GM12878 (cell line): ENCODE data around the gene CELF6. TPM values are rescaled to one million over a fixed set of nuclear protein-coding genes. Genes with fewer than 3 reads are reported as not detected.

Experiments used
- ATAC-seq: fragments of 200-7000 bp; cut with Tn5 transposase; 3 replicates; pipeline ENCODE4 v1.9.1; 2020; ENCODE audit warnings: mild to moderate bottlenecking, moderate library complexity
- BruUV-seq: library from RNA; stranded (reverse); fragments of 400-500 nt; replicated peaks from 2 replicates; lab custom pipeline; 2021; lab: Mats Ljungman, UMichigan
- CTCF ChIA-PET: fragments of 300-600 bp; sonication (Branson Sonifier 250); formaldehyde crosslinking; extraction: SDS; loops from one replicate; lab custom pipeline; 2021; ENCODE audit warnings: inconsistent platforms; lab: Yijun Ruan, JAX
- POLR2A ChIA-PET: fragments of 350-600 bp; formaldehyde crosslinking; extraction: SDS; loops from one replicate; lab custom pipeline; 2021; ENCODE audit warnings: inconsistent platforms; lab: Charles Lee
- RAD21 ChIA-PET: fragments of 300-600 bp; sonication (Branson Sonifier 250); formaldehyde crosslinking; loops from one replicate; lab custom pipeline; 2023; ENCODE audit warnings: antibody characterized with exemption; ENCODE audit not compliant: unreplicated experiment; lab: Charles Lee
- SMC1A ChIA-PET: fragments of 300-600 bp; sonication (Branson Sonifier 250); formaldehyde crosslinking; loops from one replicate; lab custom pipeline; 2023; ENCODE audit not compliant: unreplicated experiment, uncharacterized antibody; lab: Charles Lee
- DNase-seq: peaks from one replicate; pipeline ENCODE4 v3.0.0-alpha.2; 2011; ENCODE audit warnings: low read depth, low spot score
- FAIRE-seq: peaks from 3 replicates; lab custom pipeline; 2011; peaks lifted over from hg19 to GRCh38; lab: Jason Lieb, UNC
- H2AFZ ChIP-seq: 2 replicates; pipeline ENCODE4 v1.6.0; 2011; ENCODE audit warnings: low read depth, low read length, control low read depth; ENCODE audit not compliant: control insufficient read depth
- H3K27ac ChIP-seq: 2 replicates; pipeline ENCODE4 v1.5.1; 2011; ENCODE audit warnings: control low read depth; ENCODE audit not compliant: control insufficient read depth, insufficient read depth
- H3K27me3 ChIP-seq, 2 experiments: replicated peaks in 1 of 2; 2 replicates each; pipeline versions ENCODE4 v1.6.0 to v1.6.1; 2011; ENCODE audit warnings: low read length in 1 of 2; ENCODE audit not compliant: control insufficient read depth in 2 of 2, insufficient read depth in 2 of 2
- H3K36me3 ChIP-seq, 2 experiments: 2 replicates each; pipeline ENCODE4 v1.5.1; 2011; ENCODE audit warnings: low read length in 1 of 2; ENCODE audit not compliant: control insufficient read depth in 2 of 2, insufficient read depth in 2 of 2
- H3K4me1 ChIP-seq: 2 replicates; pipeline ENCODE4 v1.6.1; 2011; ENCODE audit warnings: mild to moderate bottlenecking, low read length, moderate library complexity, mixed read lengths; ENCODE audit not compliant: control insufficient read depth, insufficient read depth
- H3K4me2 ChIP-seq: 2 replicates; pipeline ENCODE4 v1.6.0; 2011; ENCODE audit warnings: control low read depth; ENCODE audit not compliant: control insufficient read depth, insufficient read depth
- H3K4me3 ChIP-seq: fragments of 200-600 bp; sonication (generic); 2 replicates; pipeline ENCODE4 v1.5.1; 2016
- H3K79me2 ChIP-seq: 2 replicates; pipeline ENCODE4 v1.6.0; 2011; ENCODE audit warnings: low read length; ENCODE audit not compliant: control insufficient read depth, insufficient read depth
- H3K9ac ChIP-seq: 2 replicates; pipeline ENCODE4 v1.8.0; 2011; ENCODE audit warnings: low read length, control low read depth, mixed read lengths; ENCODE audit not compliant: control insufficient read depth, insufficient read depth
- H3K9me3 ChIP-seq: replicated peaks from 3 replicates; pipeline ENCODE4 v1.5.1; 2011; ENCODE audit warnings: mild to moderate bottlenecking, low read length; ENCODE audit not compliant: control insufficient read depth, insufficient read depth
- H4K20me1 ChIP-seq: 2 replicates; pipeline ENCODE4 v1.6.0; 2011; ENCODE audit not compliant: control insufficient read depth, insufficient read depth
- NRF1 ChIP-seq: conservative IDR thresholded peaks from 2 replicates; pipeline ENCODE4 v1.6.1; 2011; ENCODE audit warnings: mild to moderate bottlenecking, low read depth, low read length, improper control_type of control experiment
- SP1 ChIP-seq: IDR thresholded peaks from one replicate; pipeline ENCODE4 v1.6.1; 2011; ENCODE audit warnings: low read depth, low read length
- SUPT20H ChIP-seq: IDR thresholded peaks from 2 replicates; pipeline ENCODE4 v1.6.1; 2011; ENCODE audit warnings: low read depth, mild to moderate bottlenecking, low read length, moderate library complexity, borderline replicate concordance; ENCODE audit not compliant: control insufficient read depth
- whole genome bisulfite sequencing: methylation state at CpG from one replicate; pipeline ENCODE4 v1.1.6; 2016; ENCODE audit warnings: low lambda C conversion rate; ENCODE audit not compliant: insufficient replicate concordance, insufficient coverage; ENCODE audit errors: missing lambda C conversion rate; 5-methylcytosine and 5-hydroxymethylcytosine counted together
- in situ Hi-C: fragments of 300-500 bp; cut with MboI; formaldehyde crosslinking; loops from 9 replicates; pipeline ENCODE4 v1.14.3; 2018; ENCODE audit warnings: mixed read lengths
- intact Hi-C: fragments of 100-400 bp; cut with micrococcal nuclease; formaldehyde crosslinking; loops from one replicate; pipeline ENCODE4 v1.14.2; 2022; ENCODE audit not compliant: unreplicated experiment
- polyA plus RNA-seq, 11 experiments: library from polyadenylated mRNA; depleted of rRNA in 4 of 11; unstranded in 6 of 11; stranded (reverse) in 5 of 11; fragments of >200 nt; fragmentation: Nextera tagmentation in 4 of 11; fragmentation: Illumina TruSeq in 1 of 11; extraction: Ambion mirVana in 4 of 11; extraction: Trizol in 1 of 11; gene quantifications; 1 replicate in 1 of 11; 2 replicates in 10 of 11; pipeline versions ENCODE4 v1.2.1 to v1.2.3, GENCODE V29; 2011 to 2016; ENCODE audit warnings: inconsistent platforms in 2 of 11, missing spikeins in 2 of 11, low read depth in 1 of 11
- total RNA-seq, 4 experiments: library from RNA; depleted of rRNA in 3 of 4; stranded (reverse); fragments of >200 nt in 3 of 4; fragmentation: Illumina TruSeq in 1 of 4; extraction: Trizol in 1 of 4; gene quantifications; 2 replicates each; pipeline versions ENCODE4 v1.2.1 to v1.2.3, GENCODE V29; 2013 to 2021
- TF ChIP-seq, protein P1 (sequence below): fragments of 450-650 bp; IDR thresholded peaks from 2 replicates; pipeline ENCODE4 v1.6.1; 2016; ENCODE audit warnings: mild to moderate bottlenecking, moderate library complexity, borderline replicate concordance

Gene CELF6
- total and polyA plus RNA-seq, 10 of the 15 experiments (the other 5 are each of a cell fraction or from before 2014, with no cell fraction given) = 0.06 to 0.54 (median 0.23) TPM; not detected in 1

GRCh38 chr15:72249142-72249810, 70.7 kb downstream of the CELF6 start:
- Histone ChIP-seq H4K20me1 (no peaks in the 10 kb centered on the region), H3K4me1 (no peaks in the 10 kb centered on the region), H3K79me2 (no peaks in the 10 kb centered on the region), H3K9ac (no peak overlapping the region), H3K4me3 (no peak overlapping the region), H2AFZ (no peak overlapping the region), H3K36me3 (peaks cover 3 to 24% of the 10 kb centered on the region in 2 experiments; a peak in 3 of 4 replicates), H3K27ac (no peak overlapping the region), H3K27me3 (no peaks in the 10 kb centered on the region), H3K9me3 (no peaks in the 10 kb centered on the region), H3K4me2 (no peak overlapping the region)
- 65% methylated on average over 3 of the region's 3 CpGs for WGBS
- no peak for DNase-seq
- in situ Hi-C loops = no loop called here
- TF ChIP-seq, protein P1, sequence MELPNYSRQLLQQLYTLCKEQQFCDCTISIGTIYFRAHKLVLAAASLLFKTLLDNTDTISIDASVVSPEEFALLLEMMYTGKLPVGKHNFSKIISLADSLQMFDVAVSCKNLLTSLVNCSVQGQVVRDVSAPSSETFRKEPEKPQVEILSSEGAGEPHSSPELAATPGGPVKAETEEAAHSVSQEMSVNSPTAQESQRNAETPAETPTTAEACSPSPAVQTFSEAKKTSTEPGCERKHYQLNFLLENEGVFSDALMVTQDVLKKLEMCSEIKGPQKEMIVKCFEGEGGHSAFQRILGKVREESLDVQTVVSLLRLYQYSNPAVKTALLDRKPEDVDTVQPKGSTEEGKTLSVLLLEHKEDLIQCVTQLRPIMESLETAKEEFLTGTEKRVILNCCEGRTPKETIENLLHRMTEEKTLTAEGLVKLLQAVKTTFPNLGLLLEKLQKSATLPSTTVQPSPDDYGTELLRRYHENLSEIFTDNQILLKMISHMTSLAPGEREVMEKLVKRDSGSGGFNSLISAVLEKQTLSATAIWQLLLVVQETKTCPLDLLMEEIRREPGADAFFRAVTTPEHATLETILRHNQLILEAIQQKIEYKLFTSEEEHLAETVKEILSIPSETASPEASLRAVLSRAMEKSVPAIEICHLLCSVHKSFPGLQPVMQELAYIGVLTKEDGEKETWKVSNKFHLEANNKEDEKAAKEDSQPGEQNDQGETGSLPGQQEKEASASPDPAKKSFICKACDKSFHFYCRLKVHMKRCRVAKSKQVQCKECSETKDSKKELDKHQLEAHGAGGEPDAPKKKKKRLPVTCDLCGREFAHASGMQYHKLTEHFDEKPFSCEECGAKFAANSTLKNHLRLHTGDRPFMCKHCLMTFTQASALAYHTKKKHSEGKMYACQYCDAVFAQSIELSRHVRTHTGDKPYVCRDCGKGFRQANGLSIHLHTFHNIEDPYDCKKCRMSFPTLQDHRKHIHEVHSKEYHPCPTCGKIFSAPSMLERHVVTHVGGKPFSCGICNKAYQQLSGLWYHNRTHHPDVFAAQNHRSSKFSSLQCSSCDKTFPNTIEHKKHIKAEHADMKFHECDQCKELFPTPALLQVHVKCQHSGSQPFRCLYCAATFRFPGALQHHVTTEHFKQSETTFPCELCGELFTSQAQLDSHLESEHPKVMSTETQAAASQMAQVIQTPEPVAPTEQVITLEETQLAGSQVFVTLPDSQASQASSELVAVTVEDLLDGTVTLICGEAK = no peak
- TF ChIP-seq SP1 (no peak), NRF1 (no peak), SUPT20H (no peak)
- SMC1A ChIA-PET = no interaction called here
- intact Hi-C loops = no loop called here
- no TSS peak for BruUV-seq
- RAD21 ChIA-PET = no interaction called here
- POLR2A ChIA-PET = interaction anchor here (0.8 kb wide), 1 partner anchor 15 kb away, joined by 3 read pairs; no protein-coding TSS in a partner anchor
- CTCF ChIA-PET = no interaction called here
- ATAC-seq = no peak
- FAIRE-seq = no peak
